HEK293 (cell line): ENCODE data around the gene ONECUT2.

ENCODE experiments used
- CTCF ChIA-PET: fragments of 350-600 bp; formaldehyde crosslinking; extraction: SDS; loops from one replicate; lab custom pipeline; 2021; ENCODE audit warnings: antibody characterized with exemption; lab: Yijun Ruan, JAX
- POLR2A ChIA-PET: fragments of 300-600 bp; formaldehyde crosslinking; extraction: SDS; loops from one replicate; lab custom pipeline; 2020; ENCODE audit warnings: antibody characterized with exemption, inconsistent platforms; lab: Yijun Ruan, JAX
- H3K27ac ChIP-seq: fragments of 200-500 bp; sonication (Bioruptor generic); 2 replicates; pipeline ENCODE4 v1.5.1; 2014; ENCODE audit warnings: low read depth, low read length, control low read depth, inconsistent platforms; ENCODE audit errors: extremely low read depth
- H3K36me3 ChIP-seq, 2 experiments: fragments of 200-500 bp in 1 of 2; sonication (Bioruptor generic) in 1 of 2; 1 replicate in 1 of 2; 2 replicates in 1 of 2; pipeline ENCODE4 v1.5.1; 2014 to 2017; ENCODE audit warnings: inconsistent platforms in 2 of 2, low read length in 2 of 2; ENCODE audit not compliant: control insufficient read depth in 2 of 2, insufficient read depth in 1 of 2
- H3K4me1 ChIP-seq: fragments of 200-500 bp; sonication (Bioruptor generic); 2 replicates; pipeline ENCODE4 v1.5.1; 2014; ENCODE audit warnings: mild to moderate bottlenecking, low read length, inconsistent platforms; ENCODE audit not compliant: control insufficient read depth, insufficient read depth
- H3K4me3 ChIP-seq: 2 replicates; pipeline ENCODE4 v1.5.1; 2011; ENCODE audit warnings: low read depth, mild to moderate bottlenecking, control low read depth, low read length, moderate library complexity
- H3K9me3 ChIP-seq: fragments of 200-500 bp; sonication (Bioruptor generic); 2 replicates; pipeline ENCODE4 v1.5.1; 2014; ENCODE audit warnings: low read depth, low read length, inconsistent platforms; ENCODE audit not compliant: control insufficient read depth, insufficient read depth
- AEBP2 ChIP-seq: fragments of 450-650 bp; formaldehyde crosslinking; IDR thresholded peaks from 2 replicates; pipeline ENCODE4 v1.5.1; 2016; ENCODE audit warnings: missing biosample characterization, missing genetic modification characterization, borderline replicate concordance
- GLIS1 ChIP-seq: fragments of 450-650 bp; formaldehyde crosslinking; IDR thresholded peaks from 2 replicates; pipeline ENCODE4 v1.5.1; 2016; ENCODE audit warnings: missing biosample characterization, missing genetic modification characterization
- KLF16 ChIP-seq: fragments of 450-650 bp; formaldehyde crosslinking; IDR thresholded peaks from 2 replicates; pipeline ENCODE4 v1.5.1; 2017; ENCODE audit warnings: missing biosample characterization, missing genetic modification characterization
- TSHZ1 ChIP-seq: fragments of 450-650 bp; formaldehyde crosslinking; IDR thresholded peaks from 2 replicates; pipeline ENCODE4 v1.5.1; 2016; ENCODE audit warnings: missing biosample characterization, missing genetic modification characterization, borderline replicate concordance
- ZBTB21 ChIP-seq: fragments of 450-650 bp; formaldehyde crosslinking; IDR thresholded peaks from 2 replicates; pipeline ENCODE4 v1.5.1; 2017; ENCODE audit warnings: missing biosample characterization, missing genetic modification characterization
- ZBTB48 ChIP-seq: fragments of 450-650 bp; formaldehyde crosslinking; IDR thresholded peaks from 2 replicates; pipeline ENCODE4 v1.5.1; 2016; ENCODE audit warnings: missing biosample characterization, missing genetic modification characterization
- ZFP41 ChIP-seq: fragments of 450-650 bp; formaldehyde crosslinking; IDR thresholded peaks from 2 replicates; pipeline ENCODE4 v1.5.1; 2016; ENCODE audit warnings: missing biosample characterization, missing genetic modification characterization, borderline replicate concordance
- ZNF16 ChIP-seq: fragments of 450-650 bp; formaldehyde crosslinking; IDR thresholded peaks from 2 replicates; pipeline ENCODE4 v1.5.1; 2016; ENCODE audit warnings: low read depth, missing biosample characterization, missing genetic modification characterization
- ZNF24 ChIP-seq: fragments of 450-650 bp; formaldehyde crosslinking; IDR thresholded peaks from 2 replicates; pipeline ENCODE4 v1.5.1; 2016; ENCODE audit warnings: missing biosample characterization, missing genetic modification characterization
- ZNF426 ChIP-seq: fragments of 450-650 bp; formaldehyde crosslinking; IDR thresholded peaks from 2 replicates; pipeline ENCODE4 v1.5.1; 2017; ENCODE audit warnings: missing biosample characterization, missing genetic modification characterization, mild to moderate bottlenecking, inconsistent platforms, moderate library complexity
- ZNF473 ChIP-seq: fragments of 450-650 bp; formaldehyde crosslinking; IDR thresholded peaks from 2 replicates; pipeline ENCODE4 v1.5.1; 2017; ENCODE audit warnings: missing biosample characterization, missing genetic modification characterization
- ZNF529 ChIP-seq: fragments of 450-650 bp; formaldehyde crosslinking; IDR thresholded peaks from 2 replicates; pipeline ENCODE4 v1.5.1; 2017; ENCODE audit warnings: missing genetic modification characterization, missing biosample characterization; ENCODE audit not compliant: insufficient replicate concordance
- ZNF558 ChIP-seq: fragments of 450-650 bp; formaldehyde crosslinking; IDR thresholded peaks from 2 replicates; pipeline ENCODE4 v1.5.1; 2016; ENCODE audit warnings: missing biosample characterization, missing genetic modification characterization
- ZNF621 ChIP-seq: fragments of 450-650 bp; formaldehyde crosslinking; IDR thresholded peaks from 2 replicates; pipeline ENCODE4 v1.5.1; 2017; ENCODE audit warnings: missing biosample characterization, missing genetic modification characterization
- ZNF658 ChIP-seq: fragments of 450-650 bp; formaldehyde crosslinking; IDR thresholded peaks from 2 replicates; pipeline ENCODE4; 2016; ENCODE audit warnings: missing biosample characterization, missing genetic modification characterization
- ZNF664 ChIP-seq: fragments of 450-650 bp; formaldehyde crosslinking; IDR thresholded peaks from 2 replicates; pipeline ENCODE4 v1.5.1; 2016; ENCODE audit warnings: missing biosample characterization, missing genetic modification characterization
- ZSCAN5A ChIP-seq: fragments of 450-650 bp; formaldehyde crosslinking; IDR thresholded peaks from 2 replicates; pipeline ENCODE4 v1.5.1; 2016; ENCODE audit warnings: missing biosample characterization, missing genetic modification characterization

ONECUT2 gene

GRCh38 chr18:57534511-57534909, 99.3 kb downstream of the ONECUT2 start (continued):
- TF ChIP-seq AEBP2 (tag by site-specific recombination): no peak
- TF ChIP-seq ZNF473 (tag by site-specific recombination): no peak

GRCh38 chr18:57538614-57539013, 103.4 kb downstream of the ONECUT2 start:
- H3K9me3 ChIP-seq: no peaks in the 10 kb centered on the region
- ChIA-PET POLR2A (interaction anchor here (0.6 kb wide), 1 partner anchor 953 kb away, joined by 3 read pairs; no protein-coding TSS in a partner anchor), CTCF (interaction anchor here (1.0 kb wide), 1 partner anchor 321 kb away, joined by 3 read pairs; no protein-coding TSS in a partner anchor)
- H3K4me1 ChIP-seq: no peaks in the 10 kb centered on the region
- H3K4me3 ChIP-seq: no peak overlapping the region
- TF ChIP-seq ZSCAN5A (tag by site-specific recombination) (no peak), ZNF529 (tag by site-specific recombination) (no peak), TSHZ1 (tag by site-specific recombination) (no peak), ZNF621 (tag by site-specific recombination) (no peak), ZNF16 (tag by site-specific recombination) (no peak), ZNF558 (tag by site-specific recombination) (no peak), ZNF664 (tag by site-specific recombination) (no peak), ZNF426 (no peak), KLF16 (tag by site-specific recombination) (no peak), GLIS1 (tag by site-specific recombination) (no peak), ZNF24 (tag by site-specific recombination) (no peak), ZNF658 (tag by site-specific recombination) (no peak), ZBTB21 (tag by site-specific recombination) (no peak), ZFP41 (tag by site-specific recombination) (no peak), ZBTB48 (no peak), AEBP2 (tag by site-specific recombination) (no peak)
- no peaks in the 10 kb centered on the region for H3K36me3 ChIP-seq
- no peak overlapping the region for H3K27ac ChIP-seq
